Measurements from ENCODE around the gene RACGAP1.

- TF ChIP-seq EZH2 (IDR thresholded peaks at IDR 0.05; ENCODE audit: borderline replicate concordance, insufficient read depth, low read length, poor library complexity, severe bottlenecking): no peak
- no peak for TF ChIP-seq CTCF (IDR thresholded peaks at IDR 0.05; ENCODE audit: poor library complexity, severe bottlenecking)
- no peak for TF ChIP-seq EP300 (conservative IDR thresholded peaks at IDR 0.05; ENCODE audit: poor library complexity, severe bottlenecking)
These were observed 27.7 kb upstream of the RACGAP1 start for GRCh38 chr12:50052964-50053363.

Measured in neural cell (in vitro differentiated cells).